GM12878 (cell line): Measurements from ENCODE around the gene STAT3.

Source experiments
- CEBPB ChIP-seq, 2 experiments: fragments of 150-350 bp in 1 of 2; IDR thresholded peaks; 2 replicates each; pipeline ENCODE4 v1.6.1; 2012 to 2014; ENCODE audit warnings: low read depth in 2 of 2, low read length in 2 of 2, borderline replicate concordance in 1 of 2, inconsistent platforms in 1 of 2
- CHD1 ChIP-seq: IDR thresholded peaks from 2 replicates; pipeline ENCODE4 v1.6.1; 2012; ENCODE audit warnings: low read depth, low read length, improper control_type of control experiment
- ESRRA ChIP-seq: IDR thresholded peaks from 2 replicates; pipeline ENCODE4 v1.6.1; 2012; ENCODE audit warnings: mild to moderate bottlenecking, low read length, improper control_type of control experiment
- LARP7 ChIP-seq: fragments of 450-650 bp; IDR thresholded peaks from 2 replicates; pipeline ENCODE4 v1.6.1; 2017; ENCODE audit warnings: mild to moderate bottlenecking
- MXI1 ChIP-seq: fragments of 150-350 bp; IDR thresholded peaks from 2 replicates; pipeline ENCODE4 v1.6.1; 2011; ENCODE audit warnings: low read depth, mild to moderate bottlenecking, inconsistent platforms, low read length, improper control_type of control experiment
- POLR2A ChIP-seq: IDR thresholded peaks from 2 replicates; pipeline ENCODE4 v1.6.1; 2011; ENCODE audit warnings: low read depth, mild to moderate bottlenecking, low read length
- SP1 ChIP-seq: IDR thresholded peaks from one replicate; pipeline ENCODE4 v1.6.1; 2011; ENCODE audit warnings: low read depth, low read length
- SPI1 ChIP-seq: IDR thresholded peaks from 2 replicates; pipeline ENCODE4 v1.6.1; 2011; ENCODE audit warnings: low read depth, mild to moderate bottlenecking, low read length, moderate library complexity, borderline replicate concordance; ENCODE audit not compliant: insufficient read depth
- TAF1 ChIP-seq: IDR thresholded peaks from 2 replicates; pipeline ENCODE4 v1.6.1; 2011; ENCODE audit warnings: mild to moderate bottlenecking, low read depth, low read length, borderline replicate concordance
- USF1 ChIP-seq: IDR thresholded peaks from 2 replicates; pipeline ENCODE4 v1.6.1; 2011; ENCODE audit warnings: borderline replicate concordance, low read depth, mild to moderate bottlenecking, moderate library complexity, mixed read lengths, low read length; ENCODE audit not compliant: insufficient read depth; ENCODE audit errors: extremely low read length
- ZBTB11 ChIP-seq: fragments of 450-650 bp; formaldehyde crosslinking; IDR thresholded peaks from 2 replicates; pipeline ENCODE4 v1.5.0; 2022; ENCODE audit warnings: mild to moderate bottlenecking, missing genetic modification characterization

GRCh38 chr17:42414704-42415409, 26.6 kb upstream of the STAT3 start:
- TF ChIP-seq SP1 (no peak), CEBPB (IDR thresholded peaks at IDR 0.05; ENCODE audit: borderline replicate concordance in 1 of 2, low read depth in 2 of 2, low read length in 2 of 2) (no peak), CHD1 (no peak), USF1 (no peak), ZBTB11 (CRISPR knock-in tag) (no peak), SPI1 (no peak), LARP7 (no peak), TAF1 (no peak), MXI1 (no peak), POLR2A (peak; percentile 67), ESRRA (no peak)
